Osteocyte (in vitro differentiated cells): ENCODE results near the gene CTNNA2. TPM values are rescaled to one million over a fixed set of nuclear protein-coding genes. Genes with fewer than 3 reads are reported as not detected.

ENCODE experiments used
- DNase-seq: peaks from one replicate; pipeline ENCODE4 v3.0.0; 2021; ENCODE audit warnings: mixed read lengths; ENCODE audit not compliant: unreplicated experiment; ENCODE audit errors: extremely low spot score
- H3K27ac Mint-ChIP-seq: one replicate; pipeline ENCODE4 v1.8.0; 2021; ENCODE audit warnings: mild to moderate bottlenecking, mixed read lengths; ENCODE audit not compliant: unreplicated experiment
- H3K27me3 Mint-ChIP-seq: one replicate; pipeline ENCODE4 v1.8.0; 2021; ENCODE audit warnings: mixed read lengths; ENCODE audit not compliant: unreplicated experiment
- H3K36me3 Mint-ChIP-seq: one replicate; pipeline ENCODE4 v1.8.0; 2021; ENCODE audit warnings: mixed read lengths; ENCODE audit not compliant: unreplicated experiment
- H3K4me1 Mint-ChIP-seq: one replicate; pipeline ENCODE4 v1.8.0; 2021; ENCODE audit warnings: mixed read lengths; ENCODE audit not compliant: unreplicated experiment
- H3K4me3 Mint-ChIP-seq: one replicate; pipeline ENCODE4 v1.8.0; 2021; ENCODE audit warnings: mild to moderate bottlenecking, moderate library complexity, mixed read lengths; ENCODE audit not compliant: unreplicated experiment
- H3K9me3 Mint-ChIP-seq: one replicate; pipeline ENCODE4 v1.8.0; 2021; ENCODE audit warnings: mixed read lengths; ENCODE audit not compliant: unreplicated experiment
- CTCF ChIP-seq: fragments of 200-600 bp; sonication (generic); IDR thresholded peaks from 2 replicates; pipeline ENCODE4 v1.5.0; 2021; ENCODE audit warnings: antibody characterized with exemption, mild to moderate bottlenecking, moderate library complexity
- total RNA-seq: library from RNA; stranded (reverse); gene quantifications from 2 replicates; pipeline ENCODE4 v1.2.1, GENCODE V29; 2021

Gene CTNNA2
- total RNA-seq, 1 donor from 2014 or later: not detected

- Mint-ChIP-seq H3K36me3 (no peaks in the 10 kb centered on the region), H3K4me3 (no peak overlapping the region), H3K4me1 (no peaks in the 10 kb centered on the region), H3K27me3 (no peaks in the 10 kb centered on the region), H3K27ac (no peak overlapping the region), H3K9me3 (peaks cover 9% of the 10 kb centered on the region)
- no peak for TF ChIP-seq CTCF
- DNase-seq: no peak
Measured at GRCh38 chr2:80461505-80462197, 948.8 kb downstream of the CTNNA2 start.

- no peak for TF ChIP-seq CTCF
- no peak for DNase-seq
- peaks cover 9% of the 10 kb centered on the region for H3K9me3 Mint-ChIP-seq
- H3K36me3 Mint-ChIP-seq: no peaks in the 10 kb centered on the region
- H3K4me1 Mint-ChIP-seq: no peaks in the 10 kb centered on the region
- H3K4me3 Mint-ChIP-seq: no peak overlapping the region
- no peak overlapping the region for H3K27ac Mint-ChIP-seq
- no peaks in the 10 kb centered on the region for H3K27me3 Mint-ChIP-seq
Measured at GRCh38 chr2:80462654-80463053, 949.8 kb downstream of the CTNNA2 start.

DNA sequence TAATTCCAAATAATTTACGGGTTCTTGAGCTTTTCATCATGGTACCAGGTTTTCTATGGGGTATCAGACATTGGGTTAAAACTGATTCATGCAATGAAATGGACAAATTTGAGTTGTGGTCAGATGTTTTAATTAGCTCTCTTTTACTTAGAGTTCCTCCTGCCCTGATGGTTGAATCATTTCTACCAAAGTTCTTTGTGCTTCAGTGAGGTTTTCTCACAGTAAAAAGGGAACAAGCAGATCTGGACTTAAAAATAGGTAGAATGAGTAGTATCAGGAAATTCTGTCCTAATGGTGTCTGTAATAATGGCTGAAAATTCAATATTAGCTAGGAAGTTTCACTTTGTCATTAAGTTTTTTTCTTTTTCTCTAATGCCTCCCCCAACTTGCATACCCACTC, 951.4 kb downstream of the CTNNA2 start:
- no peak for TF ChIP-seq CTCF
- no peaks in the 10 kb centered on the region for H3K36me3 Mint-ChIP-seq
- no peaks in the 10 kb centered on the region for H3K4me1 Mint-ChIP-seq
- no peaks in the 10 kb centered on the region for H3K27me3 Mint-ChIP-seq
- no peak overlapping the region for H3K27ac Mint-ChIP-seq
- no peak for DNase-seq
- no peak overlapping the region for H3K4me3 Mint-ChIP-seq
- H3K9me3 Mint-ChIP-seq: peaks cover 9% of the 10 kb centered on the region

GRCh38 chr2:80467262-80467811, 954.5 kb downstream of the CTNNA2 start:
- Mint-ChIP-seq H3K27ac (no peak overlapping the region), H3K27me3 (no peaks in the 10 kb centered on the region), H3K9me3 (peaks cover 23% of the 10 kb centered on the region), H3K4me3 (no peak overlapping the region), H3K4me1 (no peaks in the 10 kb centered on the region), H3K36me3 (no peaks in the 10 kb centered on the region)
- no peak for TF ChIP-seq CTCF
- no peak for DNase-seq

GRCh38 chr2:80469428-80469827, 956.6 kb downstream of the CTNNA2 start:
- Mint-ChIP-seq H3K9me3 (peaks cover 17% of the 10 kb centered on the region), H3K36me3 (no peaks in the 10 kb centered on the region), H3K27me3 (no peaks in the 10 kb centered on the region), H3K4me3 (no peak overlapping the region), H3K27ac (no peak overlapping the region), H3K4me1 (no peaks in the 10 kb centered on the region)
- no peak for DNase-seq
- no peak for TF ChIP-seq CTCF
